Sigmoid colon (tissue), 4 donors: ENCODE data around the gene TBC1D22A.

Experiments
- EP300 ChIP-seq, 4 donors: sonication (generic); formaldehyde crosslinking; IDR thresholded peaks; one replicate each; pipeline ENCODE4 v1.6.1; 2017; ENCODE audit warnings: antibody characterized with exemption in 4 of 4
- POLR2A ChIP-seq, 2 donors: fragments of 450-650 bp; IDR thresholded peaks; one replicate each; pipeline ENCODE4 v1.6.1; 2016; ENCODE audit warnings: antibody characterized with exemption in 2 of 2, mild to moderate bottlenecking in 2 of 2, moderate library complexity in 2 of 2
- POLR2AphosphoS5 ChIP-seq, 4 donors: sonication (generic); formaldehyde crosslinking; IDR thresholded peaks; one replicate each; pipeline ENCODE4 v1.6.1; 2017; ENCODE audit warnings: antibody characterized with exemption in 4 of 4

DNA sequence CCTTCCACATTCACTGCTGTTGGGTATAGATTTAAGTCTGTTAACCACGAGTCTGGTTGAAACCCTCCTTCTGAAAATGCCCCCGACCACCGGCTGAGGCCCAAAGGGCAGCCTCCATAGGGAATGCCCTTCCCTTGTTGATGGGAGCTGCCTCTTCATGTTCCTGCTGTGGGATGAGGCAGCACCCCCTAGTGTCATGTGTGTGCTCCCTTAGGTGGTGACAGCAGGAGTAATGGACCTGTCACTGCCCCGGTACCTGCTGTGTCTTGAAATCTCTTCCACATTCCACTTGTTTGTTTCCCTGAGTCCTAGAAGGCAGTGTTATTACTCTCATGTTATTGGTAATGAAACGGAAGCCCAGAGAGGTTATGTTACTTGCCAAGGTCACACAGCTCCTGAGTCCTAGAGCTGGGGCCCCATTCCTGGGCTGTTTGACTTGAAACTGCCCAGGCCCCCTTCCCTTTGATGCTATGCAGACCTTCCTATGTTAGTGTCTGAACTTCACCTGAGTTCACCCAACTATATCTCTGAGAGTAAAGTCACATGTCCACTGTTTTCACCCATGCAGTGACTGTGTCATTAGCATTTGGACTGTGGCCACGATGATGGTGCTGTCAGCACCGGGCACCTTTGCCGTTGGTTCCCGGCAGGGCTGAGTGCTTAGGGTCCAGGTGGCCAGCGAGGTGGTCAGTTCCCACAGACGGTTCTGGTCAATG lies 234.3 kb downstream of the TBC1D22A start:
- no peak for TF ChIP-seq POLR2A (IDR thresholded peaks at IDR 0.05)
- TF ChIP-seq EP300 (IDR thresholded peaks at IDR 0.05), result no peak
- TF ChIP-seq POLR2AphosphoS5 (IDR thresholded peaks at IDR 0.05), result no peak
